GM19043 (cell line): ENCODE results near the gene ERBB4.
"Not testable (repeated sequence)": the region's sequence is repeated elsewhere in the genome, so short reads cannot be mapped to it uniquely, and the experiment has no call there.

Source experiments
- ATAC-seq: cut with Tn5 transposase; IDR thresholded peaks from one replicate; pipeline ENCODE4 v1.9.1; 2021; ENCODE audit warnings: low read depth; ENCODE audit not compliant: unreplicated experiment

The ERBB4 gene

DNA sequence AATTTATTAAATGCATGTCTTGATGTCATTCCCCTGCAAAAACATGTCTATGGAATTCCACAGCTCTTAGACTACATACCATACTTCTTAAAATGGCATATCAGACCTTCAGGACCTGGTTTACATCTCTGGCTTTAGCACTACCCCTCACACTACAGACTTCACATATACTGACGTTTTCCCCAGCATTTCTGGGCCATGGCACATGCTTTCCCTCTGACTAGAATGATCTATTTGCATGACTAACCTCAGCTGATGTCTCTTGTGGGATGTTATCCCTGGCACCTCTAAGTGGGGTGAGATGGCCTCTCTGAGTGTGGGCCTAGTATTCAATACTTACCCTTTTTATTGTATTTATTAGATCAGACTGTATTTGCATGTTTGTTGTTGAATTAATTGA, 381.6 kb downstream of the ERBB4 start:
- ATAC-seq: no peak

DNA sequence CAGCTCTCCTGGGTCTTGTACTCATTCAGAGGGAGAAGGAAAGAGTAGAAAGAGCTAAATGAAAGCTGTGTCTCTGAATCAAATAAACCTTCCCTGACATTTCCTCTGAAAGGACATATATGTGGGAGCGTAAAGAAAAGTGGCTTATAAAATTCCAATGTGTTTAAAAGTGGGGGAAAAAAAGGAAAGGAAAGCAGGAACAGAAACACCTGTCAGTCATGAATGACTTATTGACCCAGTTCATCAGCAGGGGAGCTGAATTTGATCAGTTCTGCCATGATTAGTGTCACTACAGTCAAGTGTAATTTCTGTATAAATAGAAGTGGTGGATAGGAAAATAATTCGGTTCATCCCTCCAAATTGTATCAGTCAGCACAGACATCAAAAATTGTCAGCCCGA, 382.5 kb downstream of the ERBB4 start:
- ATAC-seq: no peak

DNA sequence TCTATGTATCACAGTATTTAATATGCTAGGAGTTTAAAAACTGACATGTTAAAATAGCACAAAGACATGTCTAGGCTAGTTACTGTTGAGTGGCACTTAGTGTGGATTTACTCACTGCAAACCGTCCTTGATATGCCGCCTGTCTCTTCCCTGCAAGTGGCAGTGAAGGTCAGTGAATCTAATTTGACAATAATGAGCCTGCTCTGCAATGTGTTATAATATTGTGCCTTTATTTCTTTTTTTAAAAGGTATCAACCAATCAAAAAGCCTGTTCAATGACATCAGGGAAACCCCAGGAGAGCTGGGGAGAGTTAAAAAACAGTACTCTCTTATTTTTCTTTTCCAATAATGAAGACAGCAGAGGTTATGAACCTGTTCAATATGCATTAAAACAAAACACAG, 384.1 kb downstream of the ERBB4 start:
- no peak for ATAC-seq

DNA sequence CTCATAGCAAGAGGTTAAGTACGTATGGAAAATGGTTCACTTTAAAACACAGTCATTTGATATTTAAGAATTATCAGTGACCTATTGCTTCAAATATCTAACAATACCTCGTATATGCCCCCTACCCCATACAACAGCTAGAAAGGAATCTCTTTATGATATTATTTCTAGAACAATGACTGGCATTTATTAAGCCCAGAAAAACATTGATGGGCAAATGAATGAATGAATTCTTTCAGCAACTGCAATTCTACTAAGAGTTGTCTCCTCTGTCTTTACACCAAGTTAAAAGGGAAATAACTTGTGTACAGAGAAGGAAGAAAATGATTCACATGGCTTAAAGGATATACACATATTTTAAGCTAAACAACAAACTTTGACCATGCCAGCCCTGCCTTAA, 384.7 kb downstream of the ERBB4 start:
- no peak for ATAC-seq

DNA sequence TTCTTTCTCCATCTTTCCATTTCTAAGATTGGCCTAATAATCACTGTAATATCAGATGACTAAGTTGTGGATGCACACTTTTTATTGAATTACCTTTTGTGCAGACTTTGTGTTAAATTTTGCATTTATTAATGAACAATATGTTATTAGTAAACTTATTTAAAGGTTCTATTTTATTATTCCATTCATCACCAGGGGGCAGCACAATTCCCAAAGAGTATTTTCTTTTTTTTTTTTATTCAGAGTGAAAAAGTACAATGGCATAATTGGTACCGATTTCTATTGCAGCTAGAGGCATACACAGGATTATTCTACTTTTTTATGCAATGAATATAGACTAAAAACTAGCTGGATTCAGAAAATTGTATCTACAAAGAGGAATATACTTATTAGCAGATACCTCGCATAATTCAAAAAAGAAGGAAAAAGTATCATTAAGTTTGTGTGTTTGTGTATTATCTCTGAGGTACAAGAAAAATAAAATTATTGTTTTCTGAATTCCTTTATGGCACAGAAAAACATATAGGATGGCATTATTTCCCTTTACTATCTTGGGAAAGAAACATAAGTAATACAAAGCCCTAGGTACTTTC, 390.6 kb downstream of the ERBB4 start:
- ATAC-seq: no peak

DNA sequence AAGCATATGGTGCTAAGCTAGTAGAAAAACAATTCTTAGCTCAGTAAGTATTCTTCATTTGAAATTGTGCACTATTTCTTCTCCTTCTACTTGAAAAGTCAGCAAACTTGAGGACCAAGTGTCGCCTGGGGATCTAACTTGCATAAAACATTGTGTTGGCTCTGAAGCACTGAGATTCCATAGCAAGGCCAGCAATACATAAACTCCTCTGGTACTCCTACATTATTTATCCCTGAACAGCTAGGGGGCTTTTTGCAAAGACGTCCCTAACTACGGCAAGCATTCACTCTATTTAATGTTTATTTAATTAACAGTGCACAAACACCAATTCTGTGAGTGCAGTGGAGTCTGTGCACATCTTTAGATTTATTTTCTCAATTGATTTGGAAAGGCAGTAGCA, 392.2 kb downstream of the ERBB4 start:
- no peak for ATAC-seq

DNA sequence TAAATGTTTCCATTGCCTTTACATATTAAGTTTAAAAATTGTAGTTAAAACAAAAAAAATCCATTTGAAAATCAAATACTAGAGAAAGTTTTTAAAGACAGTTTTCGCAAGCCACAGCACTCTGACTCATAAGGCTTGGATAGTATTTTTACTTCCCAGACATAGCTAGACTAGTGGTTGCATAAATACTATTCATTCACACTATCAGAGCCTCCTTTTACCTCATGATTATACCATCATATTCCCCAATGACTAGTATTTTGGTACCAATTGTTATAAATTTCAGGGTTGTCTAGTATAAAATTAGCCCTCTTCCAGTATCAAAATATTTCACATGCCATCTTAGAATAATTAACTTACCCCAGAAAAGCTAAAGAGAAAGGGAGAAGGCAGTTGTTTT, 393.5 kb downstream of the ERBB4 start:
- no peak for ATAC-seq

DNA sequence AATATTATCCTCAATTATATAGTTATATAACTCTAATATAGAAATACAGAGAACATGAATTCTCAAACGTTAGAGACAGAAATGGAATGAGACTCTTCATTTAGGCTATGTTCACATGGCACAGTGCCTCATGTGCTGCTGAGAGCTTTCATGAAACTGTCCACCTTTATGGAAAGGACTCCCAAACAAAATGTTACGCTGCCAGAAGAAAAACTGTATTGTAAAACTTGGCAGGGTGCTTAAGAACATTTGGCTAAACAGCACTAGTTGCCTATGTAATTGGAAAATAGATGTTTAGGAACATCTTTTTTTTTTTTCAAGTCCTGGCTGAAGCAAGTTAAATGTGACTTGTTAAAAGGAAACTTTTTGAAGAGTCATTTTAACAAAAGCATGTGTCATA, 396.0 kb downstream of the ERBB4 start:
- ATAC-seq: no peak

DNA sequence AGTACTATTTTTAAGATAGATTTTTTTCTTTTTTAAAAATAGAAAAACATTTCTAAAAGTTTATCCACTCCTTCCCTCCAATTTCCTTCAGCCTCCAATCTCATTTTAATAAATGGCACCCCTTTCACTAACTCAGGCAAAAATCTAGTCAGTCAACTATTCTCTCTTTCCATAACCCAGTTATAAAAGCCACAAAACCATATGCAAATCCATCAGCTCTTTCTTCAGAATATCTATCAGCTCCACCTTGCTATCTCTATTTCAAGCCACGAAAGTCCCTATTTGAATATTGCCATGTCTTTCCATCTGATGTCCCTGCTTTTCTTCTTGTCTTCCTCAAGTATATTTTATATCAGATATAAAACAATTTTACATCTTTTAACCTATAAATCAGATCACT, 397.1 kb downstream of the ERBB4 start:
- no peak for ATAC-seq

DNA sequence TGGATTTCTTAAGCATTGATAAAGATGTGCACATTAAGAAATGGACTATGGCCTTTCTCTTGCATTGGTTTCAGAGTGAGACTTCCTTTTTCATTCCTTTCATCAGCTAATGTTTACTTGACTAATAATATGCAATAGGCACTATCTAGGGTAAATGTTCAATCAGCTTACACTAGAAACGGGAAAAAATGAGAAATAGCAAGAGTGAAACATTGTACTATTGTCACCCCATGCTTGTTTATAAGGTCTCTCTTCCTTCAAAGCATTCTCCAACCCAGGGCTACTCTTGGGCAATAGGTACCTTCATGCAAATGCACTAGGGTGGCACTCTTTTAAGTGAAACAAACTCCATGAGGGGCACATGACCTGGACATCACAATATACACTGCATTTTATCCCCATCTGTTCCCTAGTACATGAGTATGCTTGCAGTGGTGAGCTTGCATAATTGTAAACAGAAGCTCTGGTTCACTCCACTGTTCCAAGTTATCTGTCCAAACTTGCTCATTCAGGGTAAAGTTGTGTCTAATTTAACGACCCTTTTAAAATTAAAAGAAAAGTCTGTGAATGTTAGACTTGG, 402.3 kb downstream of the ERBB4 start:
- no peak for ATAC-seq

DNA sequence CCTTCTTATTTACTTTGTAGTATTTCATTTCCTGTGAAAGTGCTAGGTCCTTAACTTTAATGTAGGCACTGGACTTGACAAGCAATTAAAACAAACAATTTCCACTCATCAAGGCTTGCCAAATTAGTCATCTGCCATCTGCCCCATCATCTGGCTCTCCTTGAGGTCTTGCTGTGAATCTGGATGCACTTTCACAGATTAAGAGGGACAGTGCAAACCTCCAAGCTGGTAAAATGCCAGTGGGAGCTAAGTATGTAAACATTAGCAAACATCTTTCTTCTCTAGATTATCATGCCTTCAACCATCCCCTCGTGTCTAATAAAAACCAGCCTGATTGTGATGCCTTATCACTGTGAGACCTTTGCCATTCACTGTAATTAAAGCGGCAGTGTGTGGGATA, 402.9 kb downstream of the ERBB4 start:
- no peak for ATAC-seq

DNA sequence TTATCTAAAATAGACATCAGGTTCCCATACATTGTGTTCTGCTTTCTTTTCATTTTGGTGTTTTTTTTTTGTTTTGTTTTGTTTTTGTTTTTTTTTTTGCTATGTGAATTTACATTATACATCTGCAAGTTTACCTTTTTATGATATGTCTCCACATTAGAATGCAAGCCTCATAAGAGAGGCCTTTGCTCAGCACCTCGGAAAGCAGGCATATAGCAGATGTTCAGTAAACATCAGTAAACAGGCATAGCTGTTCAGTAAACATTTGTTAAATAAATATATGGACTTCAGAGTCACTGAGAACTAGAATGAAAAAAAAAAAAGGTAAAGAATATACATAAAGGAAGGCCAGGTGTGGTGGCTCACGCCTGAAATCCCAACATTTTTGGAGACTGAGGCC, 405.3 kb downstream of the ERBB4 start:
- ATAC-seq: no peak

DNA sequence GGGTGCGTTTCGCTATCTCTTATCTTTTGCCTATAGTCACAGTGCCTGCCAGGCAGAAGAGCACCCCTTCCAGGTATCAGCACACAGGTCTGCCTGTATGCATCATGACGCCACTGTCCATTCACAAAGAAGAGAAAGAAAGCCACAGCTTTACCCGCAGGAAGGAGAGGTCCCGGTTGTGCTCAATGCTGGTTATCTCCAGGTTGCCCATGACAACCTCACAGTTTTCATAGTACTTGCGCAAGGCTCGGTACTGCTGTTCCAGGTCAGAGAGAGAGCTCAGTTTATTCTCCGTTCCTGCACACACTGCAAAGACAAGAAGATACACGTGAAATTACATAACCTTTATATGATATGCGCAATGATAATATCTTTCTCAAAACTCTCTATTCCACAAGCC, 414.0 kb downstream of the ERBB4 start:
- ATAC-seq: no peak

DNA sequence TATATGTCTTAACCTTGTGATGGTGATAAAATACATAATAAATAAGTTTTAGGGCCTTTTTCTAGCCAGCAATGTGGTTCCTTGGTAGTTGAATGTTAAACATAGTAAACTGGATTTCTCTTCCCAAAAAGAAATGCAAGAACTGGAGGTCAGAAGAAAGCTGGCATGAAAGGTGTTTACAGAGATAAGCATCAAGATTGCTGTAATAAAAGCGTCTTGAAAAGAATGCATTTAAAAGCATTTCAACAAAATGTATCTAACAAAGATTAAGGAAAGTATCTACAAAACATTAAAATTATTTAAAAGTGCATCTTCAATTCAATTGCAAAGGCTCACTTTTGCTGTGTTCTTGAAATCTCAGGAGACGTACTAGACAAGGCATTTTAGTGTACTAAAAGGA, 419.0 kb downstream of the ERBB4 start:
- ATAC-seq: no peak

DNA sequence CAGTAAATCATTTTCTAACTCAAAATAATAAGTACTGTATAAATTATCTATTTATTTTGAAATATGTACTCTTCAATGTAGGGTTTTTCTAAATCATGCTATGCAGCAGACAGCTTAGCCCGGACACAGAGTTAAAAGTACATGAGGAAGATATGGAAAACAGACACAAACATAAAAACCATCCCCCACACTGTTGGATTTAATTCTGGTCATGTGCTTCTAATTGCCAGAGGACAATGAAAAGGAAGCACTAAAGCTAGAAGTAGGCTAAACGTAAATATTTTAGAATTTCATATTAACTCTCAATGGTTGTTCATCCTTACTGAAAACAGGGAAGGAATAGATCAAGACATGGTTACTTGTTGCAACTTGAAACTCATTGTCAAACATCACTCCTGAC, 420.7 kb downstream of the ERBB4 start:
- ATAC-seq: no peak

DNA sequence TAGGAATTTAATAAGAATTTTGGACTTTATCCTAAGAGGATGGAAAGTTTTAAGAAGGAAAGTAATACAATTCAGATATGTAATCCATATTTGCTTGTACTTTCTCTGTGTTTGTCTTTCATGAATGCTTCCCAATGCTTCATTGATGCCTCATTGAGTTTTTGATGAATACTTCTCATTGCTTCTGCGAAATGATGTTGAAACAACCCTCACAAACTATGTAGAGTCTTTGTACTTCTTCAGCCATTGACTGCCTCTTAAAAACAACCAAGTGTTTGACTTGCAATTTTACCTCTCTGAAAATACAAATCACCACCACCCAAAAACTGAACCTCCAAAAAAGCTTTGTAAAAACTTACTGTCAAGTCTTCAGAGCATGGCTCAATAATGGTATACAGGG, 424.1 kb downstream of the ERBB4 start:
- no peak for ATAC-seq

DNA sequence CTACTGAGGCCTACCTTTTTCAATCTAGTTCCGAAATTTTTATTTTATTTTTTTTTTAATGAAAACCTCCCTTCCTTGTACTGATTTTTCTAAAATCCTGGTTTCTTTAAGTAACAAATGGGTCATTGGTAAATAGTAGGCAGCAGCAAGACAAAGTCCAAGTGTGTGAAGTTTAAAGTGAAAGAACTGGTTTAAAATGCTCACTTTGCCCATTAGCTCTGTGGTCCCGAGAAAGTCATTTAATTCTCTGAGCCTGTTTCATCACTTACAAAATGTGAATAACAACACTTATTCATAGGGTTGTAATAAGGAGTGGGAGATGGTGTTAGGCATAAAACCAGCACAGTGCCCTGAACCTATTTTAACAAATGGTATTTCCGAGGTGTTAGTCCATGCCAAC, 426.2 kb downstream of the ERBB4 start:
- no peak for ATAC-seq

DNA sequence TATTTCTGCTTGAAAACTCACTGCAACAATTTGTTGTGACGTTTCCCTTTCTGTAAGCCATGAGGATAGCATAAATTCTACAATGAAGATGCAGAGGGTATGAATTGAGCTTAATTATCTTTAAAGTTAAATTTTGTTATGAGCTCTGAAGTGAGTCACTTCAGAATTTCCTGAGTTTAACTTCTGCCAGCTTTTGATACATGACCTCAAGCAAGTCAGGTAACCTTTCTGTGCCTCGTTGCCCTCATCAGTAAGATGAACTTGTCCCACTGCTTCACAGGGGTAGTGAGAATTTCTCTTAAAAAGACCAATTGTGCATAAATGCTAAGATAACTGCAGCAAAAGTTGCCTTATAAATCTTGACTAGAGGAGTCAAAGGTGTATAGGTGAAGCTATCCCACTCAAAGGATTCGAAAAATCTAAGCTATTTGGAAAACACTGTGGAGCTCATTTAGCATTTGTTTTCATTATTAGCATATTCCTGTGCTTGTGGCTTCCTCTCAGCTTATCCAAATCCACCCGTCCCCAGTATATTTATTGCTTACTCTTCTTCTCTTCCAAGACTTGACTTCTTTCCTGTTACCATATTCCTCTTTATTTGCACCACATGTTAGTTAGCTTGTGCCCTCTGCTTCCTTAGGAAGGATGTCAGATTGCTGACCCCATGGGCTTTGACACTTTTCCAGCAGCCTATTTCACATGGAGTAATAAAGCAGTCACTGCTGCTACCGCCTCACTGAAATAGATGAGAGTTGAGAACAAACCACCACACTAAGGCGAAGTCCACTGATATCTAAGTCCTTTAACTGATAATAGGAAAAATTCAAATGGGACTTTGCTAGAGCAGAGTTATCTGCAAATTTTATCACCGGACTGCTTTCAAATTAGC, 428.6 kb downstream of the ERBB4 start:
- no peak for ATAC-seq

DNA sequence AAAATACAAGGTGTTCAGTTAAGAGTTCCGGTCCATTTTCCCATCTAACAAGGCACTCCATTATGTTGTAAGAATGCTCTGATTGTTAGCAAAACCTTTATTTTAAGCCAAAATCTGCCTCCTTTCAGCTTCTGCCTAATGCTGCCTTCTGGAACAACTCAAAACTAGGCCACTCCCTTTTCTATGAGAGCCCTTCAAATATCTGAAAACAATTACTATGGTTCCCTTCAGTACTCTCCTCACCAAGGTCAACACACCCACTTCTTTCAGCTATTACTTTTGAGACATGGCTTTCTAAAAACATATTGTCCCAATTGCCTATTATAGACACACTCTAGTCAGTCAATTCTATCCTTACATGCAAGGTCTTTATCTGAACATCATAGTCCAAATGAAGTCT, 429.4 kb downstream of the ERBB4 start:
- ATAC-seq: no peak

DNA sequence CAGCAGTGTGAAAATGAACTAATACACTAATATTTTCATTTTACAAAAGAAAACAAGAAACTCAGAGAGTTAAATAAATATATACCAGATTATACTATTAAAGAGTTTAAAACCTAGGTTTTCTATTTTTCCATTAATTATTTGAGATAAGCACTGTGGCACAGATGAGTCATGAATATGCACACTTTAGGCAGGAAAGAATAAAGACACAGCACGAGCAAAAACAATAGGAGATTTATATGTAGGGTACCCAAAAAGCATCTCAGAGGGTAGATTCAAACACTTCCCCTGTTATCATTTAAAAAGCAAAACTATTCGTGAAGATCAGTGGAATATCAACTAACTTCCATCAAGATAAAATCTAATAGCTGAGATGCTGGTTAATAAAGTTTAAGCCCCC, 430.6 kb downstream of the ERBB4 start:
- ATAC-seq: no peak

DNA sequence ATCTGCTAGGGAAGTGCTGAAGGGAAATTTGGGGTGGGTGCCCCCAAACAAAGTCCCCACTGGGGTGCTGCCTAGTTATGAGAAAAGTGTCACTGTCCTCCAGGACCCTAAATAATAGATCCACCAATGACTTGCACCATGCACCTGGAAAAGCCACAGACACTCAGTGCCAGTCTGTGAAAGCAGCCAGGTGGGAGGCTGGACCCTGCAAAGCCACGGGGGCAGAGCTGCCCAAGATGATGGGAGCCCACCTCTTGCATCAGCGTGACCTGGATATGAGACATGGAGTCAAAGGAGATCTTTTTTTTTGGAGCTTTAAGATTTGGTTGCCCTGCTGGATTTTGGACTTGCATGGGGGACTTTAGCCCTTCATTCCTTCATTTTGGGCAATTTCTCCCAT, 431.6 kb downstream of the ERBB4 start:
- ATAC-seq: no peak

DNA sequence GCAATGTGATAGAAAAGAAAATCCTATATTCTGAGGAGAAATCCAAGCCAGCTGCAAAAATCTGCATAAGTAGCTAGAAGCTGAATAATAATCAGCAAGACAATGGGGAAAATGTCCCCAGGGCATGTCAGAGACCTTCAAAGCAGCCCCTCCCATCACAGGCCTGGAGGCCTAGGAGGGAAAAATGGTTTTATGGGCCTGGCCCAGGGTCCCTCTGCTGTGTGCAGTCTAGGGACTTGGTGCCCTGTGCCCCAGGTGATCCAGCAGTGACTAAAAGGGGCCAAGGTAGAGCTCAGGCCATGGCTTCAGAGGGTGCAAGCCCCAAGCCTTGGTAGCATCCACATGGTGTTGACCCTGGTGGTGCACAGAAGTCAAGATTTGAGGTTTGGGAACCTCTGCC, 432.1 kb downstream of the ERBB4 start:
- not testable (repeated sequence) for ATAC-seq
